HFFc6 (cell line): ENCODE data around the gene GALNT1. TPM values are rescaled to one million over a fixed set of nuclear protein-coding genes. Genes with fewer than 3 reads are reported as not detected.
"Not testable (repeated sequence)": the region's sequence is repeated elsewhere in the genome, so short reads cannot be mapped to it uniquely, and the experiment has no call there.

Experiments used
- DNase-seq: peaks from one replicate; pipeline ENCODE4 v3.0.0-alpha.2; 2018
- H3K27ac Mint-ChIP-seq: 2 replicates; pipeline ENCODE4 v1.8.0; 2020; ENCODE audit warnings: mild to moderate bottlenecking, mixed read lengths
- H3K27me3 Mint-ChIP-seq: 2 replicates; pipeline ENCODE4 v1.8.0; 2021; ENCODE audit warnings: mild to moderate bottlenecking, moderate library complexity, mixed read lengths; ENCODE audit not compliant: insufficient read depth
- H3K36me3 Mint-ChIP-seq: 2 replicates; pipeline ENCODE4 v1.8.0; 2021; ENCODE audit warnings: low read depth, mixed read lengths
- H3K4me1 Mint-ChIP-seq: 2 replicates; pipeline ENCODE4 v1.8.0; 2020; ENCODE audit warnings: low read depth, mixed read lengths
- H3K4me3 Mint-ChIP-seq: 2 replicates; pipeline ENCODE4 v1.8.0; 2020; ENCODE audit warnings: mild to moderate bottlenecking, moderate library complexity, mixed read lengths
- H3K9me3 Mint-ChIP-seq: 2 replicates; pipeline ENCODE4 v1.8.0; 2020; ENCODE audit warnings: mild to moderate bottlenecking, mixed read lengths
- total RNA-seq, 6 experiments: library from RNA; stranded (reverse); fragmentation: NEBNext Ultra II Directional; extraction: Animal tissue kit (Norgen Biotek cat#: 25700); gene quantifications; 2 replicates in 1 of 6; 3 replicates in 5 of 6; pipeline ENCODE4 v1.2.3, GENCODE V29; 2021
- TF ChIP-seq, protein P1 (sequence below): fragments of 200-600 bp; sonication (generic); IDR thresholded peaks from 2 replicates; pipeline ENCODE4 v1.5.0; 2021; ENCODE audit warnings: antibody characterized with exemption, mild to moderate bottlenecking

GALNT1 gene
- total RNA-seq, 6 experiments from 2014 or later, result 36.4 to 48.2 (median 40.2) TPM

DNA sequence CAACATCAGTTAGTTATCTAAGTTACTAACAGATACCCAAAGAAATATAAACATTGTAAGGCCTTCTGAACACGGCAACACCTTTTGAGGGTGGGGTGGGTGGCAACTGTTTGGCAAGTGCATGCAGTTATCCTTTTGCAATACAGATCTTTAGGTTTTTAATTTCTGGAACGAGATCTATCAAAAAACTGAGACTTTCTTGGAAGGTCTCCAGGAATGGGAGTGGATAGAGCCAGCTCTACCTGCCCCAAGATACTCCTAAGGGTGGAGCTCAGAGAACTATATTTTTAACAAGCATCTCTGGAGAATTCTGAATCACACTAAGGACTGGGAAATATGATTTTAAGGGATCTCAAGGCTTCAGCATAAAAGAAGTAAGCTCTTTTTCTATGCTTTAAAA, 11.4 kb upstream of the GALNT1 start:
- Mint-ChIP-seq H3K27ac (no peak overlapping the region), H3K4me3 (no peak overlapping the region), H3K36me3 (no peaks in the 10 kb centered on the region), H3K4me1 (peaks cover 10% of the 10 kb centered on the region), H3K9me3 (no peaks in the 10 kb centered on the region), H3K27me3 (peaks cover 7% of the 10 kb centered on the region)
- TF ChIP-seq, protein P1, sequence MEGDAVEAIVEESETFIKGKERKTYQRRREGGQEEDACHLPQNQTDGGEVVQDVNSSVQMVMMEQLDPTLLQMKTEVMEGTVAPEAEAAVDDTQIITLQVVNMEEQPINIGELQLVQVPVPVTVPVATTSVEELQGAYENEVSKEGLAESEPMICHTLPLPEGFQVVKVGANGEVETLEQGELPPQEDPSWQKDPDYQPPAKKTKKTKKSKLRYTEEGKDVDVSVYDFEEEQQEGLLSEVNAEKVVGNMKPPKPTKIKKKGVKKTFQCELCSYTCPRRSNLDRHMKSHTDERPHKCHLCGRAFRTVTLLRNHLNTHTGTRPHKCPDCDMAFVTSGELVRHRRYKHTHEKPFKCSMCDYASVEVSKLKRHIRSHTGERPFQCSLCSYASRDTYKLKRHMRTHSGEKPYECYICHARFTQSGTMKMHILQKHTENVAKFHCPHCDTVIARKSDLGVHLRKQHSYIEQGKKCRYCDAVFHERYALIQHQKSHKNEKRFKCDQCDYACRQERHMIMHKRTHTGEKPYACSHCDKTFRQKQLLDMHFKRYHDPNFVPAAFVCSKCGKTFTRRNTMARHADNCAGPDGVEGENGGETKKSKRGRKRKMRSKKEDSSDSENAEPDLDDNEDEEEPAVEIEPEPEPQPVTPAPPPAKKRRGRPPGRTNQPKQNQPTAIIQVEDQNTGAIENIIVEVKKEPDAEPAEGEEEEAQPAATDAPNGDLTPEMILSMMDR, result no peak
- no peak for DNase-seq

DNA sequence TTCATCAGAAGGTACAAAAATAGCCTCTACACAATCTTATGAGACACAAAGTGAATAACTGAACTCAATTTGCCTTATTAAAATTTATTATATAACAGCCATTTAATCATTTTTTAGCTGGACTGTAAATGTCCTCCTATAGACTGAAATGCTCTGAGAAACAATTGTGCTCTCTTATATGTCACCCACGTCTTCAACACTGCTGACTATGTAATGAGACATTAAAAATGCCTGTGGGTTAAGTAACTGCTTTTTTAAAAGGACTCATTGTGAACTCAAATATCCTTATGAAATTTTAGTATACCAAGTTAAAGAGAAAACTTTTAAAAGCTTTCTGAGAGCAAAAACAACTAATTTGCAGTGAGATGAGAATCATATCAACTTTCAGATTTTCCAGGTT, 10.4 kb upstream of the GALNT1 start:
- H3K9me3 Mint-ChIP-seq, result peaks cover 3% of the 10 kb centered on the region
- TF ChIP-seq, protein P1, result no peak
- no peaks in the 10 kb centered on the region for H3K36me3 Mint-ChIP-seq
- no peak overlapping the region for H3K4me3 Mint-ChIP-seq
- H3K27ac Mint-ChIP-seq, result no peak overlapping the region
- H3K4me1 Mint-ChIP-seq, result peaks cover 10% of the 10 kb centered on the region
- H3K27me3 Mint-ChIP-seq, result peaks cover 12% of the 10 kb centered on the region
- DNase-seq, result no peak

DNA sequence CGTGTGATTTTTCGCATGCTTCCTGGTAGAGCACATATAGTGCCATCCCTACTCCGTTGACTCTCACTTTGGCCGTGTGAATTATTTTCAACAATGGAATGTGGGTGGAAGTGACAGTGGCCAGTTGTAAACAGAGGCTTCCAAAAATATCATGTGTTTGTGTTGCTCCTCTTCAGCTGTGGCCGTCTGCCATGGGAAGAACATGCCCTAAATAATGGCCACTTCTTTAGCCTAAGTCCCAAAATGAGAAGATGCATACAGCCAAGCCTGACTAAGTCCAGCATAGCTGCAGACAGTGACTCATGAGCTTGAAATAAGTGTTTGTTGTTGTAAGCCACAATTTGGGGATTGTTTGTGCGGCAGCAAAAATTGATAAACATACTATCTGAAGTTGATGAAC, 8.9 kb upstream of the GALNT1 start:
- Mint-ChIP-seq H3K27ac (no peak overlapping the region), H3K36me3 (no peaks in the 10 kb centered on the region), H3K27me3 (peaks cover 12% of the 10 kb centered on the region), H3K4me1 (peaks cover 10% of the 10 kb centered on the region), H3K9me3 (peaks cover 6% of the 10 kb centered on the region), H3K4me3 (no peak overlapping the region)
- DNase-seq, result no peak
- TF ChIP-seq, protein P1, result no peak

DNA sequence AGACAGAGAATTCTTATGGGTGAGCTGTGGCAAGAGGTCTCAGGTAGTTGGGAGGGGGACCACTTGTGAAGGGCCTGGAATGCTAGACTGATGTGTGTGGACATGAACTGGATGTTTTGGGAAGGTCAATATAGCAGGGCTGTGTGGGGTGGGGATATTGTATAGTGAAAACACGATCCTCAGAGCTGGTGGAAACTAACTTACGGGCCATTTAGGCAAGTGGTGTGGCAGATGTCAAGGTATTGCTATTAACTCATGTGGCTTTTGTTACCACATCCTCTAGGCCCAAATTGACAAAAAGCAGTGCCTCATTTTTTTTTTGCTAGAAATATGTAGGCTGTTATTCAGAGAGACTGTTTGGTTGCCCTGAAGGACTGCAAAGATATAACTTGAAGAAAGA, 8.0 kb upstream of the GALNT1 start:
- TF ChIP-seq, protein P1, result no peak
- no peak for DNase-seq
- no peaks in the 10 kb centered on the region for H3K36me3 Mint-ChIP-seq
- no peak overlapping the region for H3K4me3 Mint-ChIP-seq
- H3K27ac Mint-ChIP-seq, result no peak overlapping the region
- peaks cover 10% of the 10 kb centered on the region for H3K4me1 Mint-ChIP-seq
- peaks cover 6% of the 10 kb centered on the region for H3K9me3 Mint-ChIP-seq
- H3K27me3 Mint-ChIP-seq, result peaks cover 16% of the 10 kb centered on the region

DNA sequence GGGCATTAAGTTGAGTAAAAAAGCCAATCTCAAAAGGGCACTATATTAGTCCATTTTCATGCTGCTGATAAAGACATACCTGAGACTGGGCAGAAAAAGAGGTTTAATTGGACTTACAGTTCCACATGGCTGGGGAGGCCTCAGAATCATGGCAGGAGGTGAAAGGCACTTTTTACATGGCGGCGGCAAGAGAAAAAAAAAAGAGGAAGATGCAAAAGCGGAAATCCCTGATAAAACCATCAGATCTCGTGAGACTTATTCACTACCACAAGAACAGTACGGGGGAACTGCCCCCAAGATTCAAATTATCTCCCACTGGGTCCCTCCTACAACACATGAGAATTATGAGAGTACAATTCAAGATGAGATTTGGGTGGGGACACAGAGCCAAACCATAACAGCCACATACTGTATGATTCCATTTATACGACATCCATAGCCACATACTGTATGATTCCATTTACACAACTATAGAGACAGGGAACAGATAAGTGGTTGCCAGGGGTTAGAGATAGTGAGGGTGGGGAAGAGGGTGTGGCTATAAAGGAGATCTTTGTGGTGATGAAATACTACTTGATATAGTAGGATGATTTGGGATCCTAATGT, 5.2 kb upstream of the GALNT1 start:
- not testable (repeated sequence) for H3K36me3 Mint-ChIP-seq, H3K27ac Mint-ChIP-seq, H3K9me3 Mint-ChIP-seq, H3K4me3 Mint-ChIP-seq, H3K4me1 Mint-ChIP-seq, DNase-seq
- H3K27me3 Mint-ChIP-seq, result peaks cover 17% of the 10 kb centered on the region

DNA sequence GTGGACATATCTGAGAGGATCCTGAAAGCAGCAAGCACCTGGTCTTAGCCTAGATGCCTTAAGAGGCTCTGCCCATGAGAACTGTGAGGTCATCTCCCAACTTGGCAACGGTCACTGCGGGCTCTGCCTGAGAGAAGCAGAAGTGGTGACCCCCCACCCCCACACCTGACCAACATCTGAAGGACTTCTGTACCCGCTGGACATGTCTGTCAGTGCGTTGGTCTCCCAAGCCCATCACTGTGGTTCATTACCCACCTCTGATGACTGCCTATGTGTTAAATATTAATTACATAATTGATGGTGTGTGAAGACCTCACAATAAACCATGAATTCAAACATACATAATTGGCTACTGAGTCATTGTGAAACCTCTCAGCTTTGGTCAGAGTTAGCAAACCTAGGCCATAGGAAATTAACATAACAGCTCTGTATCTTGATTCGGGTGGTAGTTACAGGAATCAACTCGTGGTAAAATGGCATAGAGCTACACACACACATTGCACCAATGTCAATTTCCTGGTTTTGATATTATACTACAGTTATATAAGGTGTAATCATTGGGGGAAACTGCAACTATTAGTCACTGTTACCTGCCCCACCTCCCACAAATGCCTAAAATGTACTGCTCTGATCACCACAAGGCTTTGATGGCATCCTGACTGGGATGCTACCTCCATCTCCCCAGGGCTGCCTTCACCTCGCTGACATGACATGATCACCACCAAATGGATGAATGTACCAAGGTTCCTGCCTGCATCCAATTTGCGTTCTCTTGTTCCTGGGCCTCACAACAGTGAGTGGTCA, 4.3 kb upstream of the GALNT1 start:
- TF ChIP-seq, protein P1, result no peak
- peaks cover 7% of the 10 kb centered on the region for H3K4me1 Mint-ChIP-seq
- no peak overlapping the region for H3K27ac Mint-ChIP-seq
- H3K27me3 Mint-ChIP-seq, result peaks cover 17% of the 10 kb centered on the region
- H3K36me3 Mint-ChIP-seq, result no peaks in the 10 kb centered on the region
- H3K9me3 Mint-ChIP-seq, result peaks cover 6% of the 10 kb centered on the region
- no peak overlapping the region for H3K4me3 Mint-ChIP-seq
- DNase-seq, result no peak
